HUDEP-2 (cell line): ENCODE results near the gene PXDN.

ENCODE experiments used
- DNase-seq, 76 experiments: peaks; one replicate each; lab custom pipeline; 2025; ENCODE audit not compliant: unreplicated experiment in 76 of 76; lab: John Stamatoyannopoulos, UW

PXDN gene

DNA sequence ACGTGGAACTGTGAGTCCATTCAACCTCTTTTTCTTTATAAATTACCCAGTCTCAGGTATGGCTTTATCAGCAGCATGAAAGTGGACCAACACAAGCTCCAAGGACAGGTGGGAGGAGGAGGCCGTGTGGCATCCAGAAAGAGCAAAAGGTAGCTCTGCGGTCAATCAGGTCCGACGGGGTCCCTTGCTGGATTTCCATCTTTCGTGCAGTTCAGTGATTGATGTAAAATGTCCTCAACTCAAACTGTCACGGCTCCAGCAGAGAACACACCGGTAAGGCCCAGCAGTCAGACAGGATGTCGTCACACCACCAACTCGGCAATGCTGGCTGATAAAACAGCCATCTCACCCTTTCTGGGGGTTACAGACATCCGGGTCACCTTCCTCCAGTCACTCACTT is 123.3 kb downstream of the PXDN start:
- DNase-seq: no peak

DNA sequence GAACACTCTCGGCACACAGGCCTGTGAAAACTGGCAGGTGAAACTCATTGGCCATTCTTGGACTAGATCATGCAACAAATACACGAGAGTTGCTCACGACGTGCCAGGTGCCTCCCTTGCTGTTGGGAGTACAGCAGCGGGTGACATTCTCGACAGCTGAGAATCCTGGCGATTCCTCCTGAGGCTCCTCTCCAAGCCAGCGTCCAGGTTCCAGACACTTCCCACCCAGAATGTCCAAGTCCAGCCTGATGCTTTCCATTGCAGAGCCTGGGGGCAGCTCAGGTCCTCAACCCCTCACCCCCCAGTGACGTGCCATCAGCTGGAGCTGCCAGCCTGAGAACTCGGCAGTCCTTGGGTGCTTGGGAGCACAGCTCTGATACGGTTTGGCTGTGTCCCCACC is 124.2 kb downstream of the PXDN start:
- DNase-seq: no peak

DNA sequence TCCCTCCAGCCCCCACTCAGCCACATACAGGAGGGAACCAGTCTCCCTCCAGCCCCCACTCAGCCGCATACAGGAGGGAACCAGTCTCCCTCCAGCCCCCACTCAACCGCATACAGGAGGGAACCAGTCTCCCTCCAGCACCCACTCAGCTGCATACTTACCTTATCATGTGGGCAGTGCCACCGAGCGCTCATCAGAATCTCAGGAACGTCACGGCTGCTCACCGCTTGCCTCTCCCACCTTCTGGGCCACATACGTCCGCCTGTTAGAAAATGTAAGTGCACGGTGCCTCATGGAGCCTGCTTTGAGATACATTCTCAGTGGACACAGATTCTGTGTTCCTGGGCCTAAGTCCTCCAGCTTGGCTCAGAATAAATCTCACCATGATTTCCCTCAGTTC is 124.8 kb downstream of the PXDN start:
- no peak for DNase-seq

DNA sequence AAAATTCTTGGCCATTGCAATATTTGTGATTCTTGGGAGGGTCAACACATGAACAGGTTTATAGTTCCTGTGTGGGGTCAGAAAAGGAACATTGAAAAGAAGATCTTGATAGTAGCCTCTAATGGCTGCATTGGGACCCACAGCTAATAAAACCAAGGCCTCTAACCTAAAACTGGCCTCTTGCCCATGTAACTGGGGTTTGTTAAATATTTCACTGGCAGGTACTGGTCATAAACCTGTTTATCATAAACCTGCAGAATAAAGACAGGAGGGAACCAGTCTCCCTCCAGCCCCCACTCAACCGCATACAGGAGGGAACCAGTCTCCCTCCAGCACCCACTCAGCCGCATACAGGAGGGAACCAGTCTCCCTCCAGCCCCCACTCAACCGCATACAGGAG is 125.3 kb downstream of the PXDN start:
- no peak for DNase-seq

DNA sequence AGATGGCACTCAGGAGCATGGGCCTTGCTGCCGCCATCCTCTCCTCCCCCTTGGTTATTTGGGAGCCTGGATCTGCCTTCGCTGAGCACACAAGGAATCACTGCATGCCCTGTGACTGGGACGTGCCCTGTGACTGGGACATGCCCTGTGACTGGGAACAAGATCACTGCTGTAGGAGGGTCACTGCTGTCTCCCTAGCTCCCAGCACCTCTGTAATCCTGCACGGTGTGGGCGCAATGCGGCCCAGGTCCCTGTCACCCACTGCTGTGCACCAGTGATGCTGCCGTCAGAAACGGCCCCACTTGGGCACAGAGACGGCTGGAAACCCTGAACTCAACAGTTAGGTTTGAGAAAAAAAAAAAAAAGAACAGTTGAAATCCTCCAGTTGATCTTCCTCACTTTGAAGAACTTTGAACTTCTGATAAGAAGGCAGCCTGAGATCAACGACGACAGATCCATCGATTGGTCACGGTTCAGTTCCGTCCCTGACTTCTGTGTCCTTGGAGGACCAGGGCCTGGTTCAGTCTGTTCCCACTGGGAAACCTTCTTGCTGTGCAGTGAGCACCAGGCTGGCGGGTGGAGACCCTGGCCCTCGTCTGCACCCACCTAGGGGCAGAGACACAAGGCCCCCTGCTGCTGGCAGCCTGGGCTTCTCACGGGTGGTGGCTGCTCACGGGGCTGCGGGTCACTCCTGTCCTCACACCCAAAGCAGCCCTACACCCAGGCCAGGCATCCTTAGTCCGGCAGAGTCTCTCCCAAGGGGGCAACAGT is 125.9 kb downstream of the PXDN start:
- DNase-seq: no peak

DNA sequence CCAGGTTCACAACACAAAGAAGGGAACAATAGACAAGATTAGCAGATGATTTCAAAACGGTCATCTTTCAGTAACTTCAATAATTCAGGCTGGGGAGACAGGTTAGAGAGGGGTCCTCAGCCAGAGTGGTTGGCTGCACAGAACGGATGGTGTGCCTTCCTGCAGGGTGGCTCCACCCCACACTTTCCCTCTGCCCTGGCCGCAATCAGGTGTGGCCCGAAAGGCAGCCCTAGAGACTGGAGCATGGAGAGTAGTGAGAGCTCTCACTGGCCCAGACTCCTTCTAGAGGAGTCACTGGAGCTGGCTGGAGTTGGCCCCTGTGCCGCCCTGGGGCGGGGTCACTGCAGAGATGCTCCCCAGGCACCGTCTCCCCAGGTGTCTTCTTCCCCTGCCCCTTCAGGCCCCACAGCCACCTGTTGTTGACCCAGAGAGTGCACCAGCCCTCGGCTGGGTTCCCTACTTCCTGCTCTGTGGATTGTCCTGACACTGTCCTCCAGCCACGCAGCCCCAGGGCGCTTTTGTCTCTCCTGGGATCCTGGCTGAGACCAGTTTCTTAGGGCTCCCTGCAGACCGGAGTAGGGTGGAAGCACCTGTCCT is 126.8 kb downstream of the PXDN start:
- no peak for DNase-seq

DNA sequence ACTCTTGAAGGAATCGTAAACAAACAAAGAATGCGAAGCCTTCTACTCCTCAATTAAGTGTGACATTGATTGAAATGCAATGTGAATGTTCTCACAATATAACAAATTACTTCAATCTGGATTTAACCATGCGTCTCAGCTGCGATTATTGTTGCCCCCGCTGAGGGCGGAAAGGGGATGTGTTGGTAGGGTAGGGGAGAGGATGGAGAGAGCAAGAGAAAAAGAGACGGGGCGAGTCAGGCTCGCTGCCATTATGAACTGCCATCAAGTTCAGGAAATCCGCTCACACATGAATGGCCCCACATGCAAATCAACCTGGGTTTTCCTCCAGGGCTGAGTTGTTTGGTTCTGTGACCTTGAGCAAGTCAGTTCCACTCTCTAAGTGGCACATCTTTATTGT is 129.8 kb downstream of the PXDN start:
- DNase-seq: no peak

DNA sequence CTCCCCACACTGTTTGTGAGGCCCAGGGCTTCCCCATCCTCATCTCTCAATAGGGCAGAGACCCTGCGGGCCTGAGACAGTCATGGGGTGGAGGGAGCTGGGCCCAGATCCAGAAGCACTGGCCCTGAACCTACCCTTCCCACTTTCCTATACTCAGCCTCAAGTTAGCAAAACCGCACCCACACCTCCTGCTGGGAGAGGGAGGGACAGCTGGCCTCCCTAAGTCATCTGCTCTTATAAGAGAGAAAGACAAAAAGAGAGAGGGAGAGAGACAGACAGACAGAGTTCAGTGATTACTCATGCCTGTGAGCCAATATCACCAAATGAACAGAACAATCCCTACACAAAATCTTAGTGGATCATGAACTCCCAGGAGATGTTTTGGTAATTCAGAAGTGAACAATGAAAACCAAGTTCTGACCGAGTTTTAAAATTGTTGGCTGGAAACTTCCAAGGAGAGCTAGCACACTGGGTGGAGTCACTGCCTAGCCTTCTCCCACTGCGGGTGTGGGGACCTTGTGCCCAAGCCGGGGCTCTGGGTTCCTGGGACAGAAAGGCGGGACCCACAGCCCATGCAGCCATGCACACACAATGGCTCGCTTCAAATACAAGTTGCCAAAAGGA is 130.5 kb downstream of the PXDN start:
- no peak for DNase-seq

DNA sequence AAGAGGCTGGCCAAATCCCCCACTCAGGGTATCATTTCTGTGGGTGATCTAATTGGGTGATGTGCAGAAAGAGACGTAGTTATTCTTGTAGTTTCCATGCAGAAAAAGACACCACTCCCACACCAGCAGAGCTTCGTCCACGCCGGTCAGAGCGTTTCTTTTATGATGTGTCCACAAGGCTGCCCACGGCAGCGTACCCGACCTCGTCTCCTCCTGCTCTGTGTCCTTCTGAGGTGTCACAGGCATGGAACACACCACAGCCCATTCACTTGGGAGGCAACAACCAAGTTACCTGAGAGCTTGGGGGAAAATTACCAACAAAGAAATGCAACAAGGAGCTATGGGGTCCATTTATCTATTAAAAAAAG is 131.3 kb downstream of the PXDN start:
- no peak for DNase-seq

DNA sequence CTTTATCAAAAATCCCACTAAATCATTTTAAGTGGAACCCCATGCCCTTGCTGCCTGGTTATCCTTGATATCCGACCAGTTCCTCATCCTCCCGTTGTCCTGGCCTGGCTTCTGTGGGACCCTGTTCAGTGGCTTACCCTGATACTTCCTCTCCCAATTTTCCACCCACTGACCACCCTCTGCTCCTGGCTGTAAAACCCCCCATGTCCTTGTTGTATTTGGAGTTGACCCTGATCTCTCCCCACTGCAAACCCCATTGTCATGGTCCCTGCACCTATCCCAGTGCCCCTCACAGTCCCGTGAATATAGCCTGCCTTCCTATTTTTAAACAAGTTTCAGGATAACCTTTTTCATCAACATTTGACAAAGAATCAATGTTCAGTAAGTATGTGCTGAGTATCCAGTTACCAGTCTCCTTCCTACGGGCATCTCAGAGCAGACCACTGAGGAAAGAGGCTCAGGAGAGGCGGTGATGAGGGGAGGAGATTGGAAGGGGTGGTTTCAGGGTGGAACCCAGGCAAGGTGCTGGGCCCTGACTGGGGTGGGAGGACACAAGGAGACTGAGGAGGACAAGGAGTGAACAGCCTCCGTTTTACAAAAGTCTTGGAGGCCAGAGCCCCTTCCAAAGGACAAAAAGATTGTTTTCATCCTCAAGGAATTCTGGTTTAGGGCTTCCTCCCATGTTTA is 131.8 kb downstream of the PXDN start:
- no peak for DNase-seq

DNA sequence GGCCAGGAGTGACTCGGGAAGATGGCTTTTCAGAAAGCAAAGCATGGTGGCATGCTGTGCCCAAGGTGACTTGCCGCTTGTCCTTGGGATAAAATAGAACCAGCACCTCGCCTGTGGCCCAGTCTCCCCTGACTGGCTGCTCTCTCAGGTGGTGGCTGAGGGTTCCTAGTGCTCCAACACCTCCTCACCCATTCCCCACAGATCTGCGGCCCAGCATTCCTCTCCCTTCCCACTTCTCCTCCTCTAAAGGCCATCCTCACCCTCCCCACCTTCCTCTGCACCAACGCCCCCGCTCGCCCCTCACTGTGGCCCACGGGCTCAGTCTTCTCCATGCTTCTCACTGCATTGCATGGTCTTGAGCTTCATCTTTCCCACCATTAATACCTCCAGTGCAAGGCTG is 132.4 kb downstream of the PXDN start:
- DNase-seq: no peak

DNA sequence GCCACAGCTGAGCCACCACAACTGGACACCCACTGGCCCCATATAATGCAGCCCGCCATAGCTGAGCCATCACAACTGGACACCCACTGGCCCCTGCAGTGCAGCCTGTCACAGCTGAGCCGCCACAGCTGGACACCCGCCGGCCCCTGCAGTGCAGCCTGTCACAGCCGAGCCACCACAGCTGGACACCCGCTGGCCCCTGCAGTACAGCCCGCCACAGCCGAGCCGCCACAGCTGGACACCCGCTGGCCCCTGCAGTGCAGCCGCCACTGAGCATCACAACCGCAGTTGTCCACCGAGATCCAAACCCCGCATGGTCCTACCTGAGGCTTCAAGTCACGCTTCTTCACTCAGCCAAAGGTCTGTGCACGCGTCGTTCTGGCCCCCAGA is 134.2 kb downstream of the PXDN start:
- no peak for DNase-seq

DNA sequence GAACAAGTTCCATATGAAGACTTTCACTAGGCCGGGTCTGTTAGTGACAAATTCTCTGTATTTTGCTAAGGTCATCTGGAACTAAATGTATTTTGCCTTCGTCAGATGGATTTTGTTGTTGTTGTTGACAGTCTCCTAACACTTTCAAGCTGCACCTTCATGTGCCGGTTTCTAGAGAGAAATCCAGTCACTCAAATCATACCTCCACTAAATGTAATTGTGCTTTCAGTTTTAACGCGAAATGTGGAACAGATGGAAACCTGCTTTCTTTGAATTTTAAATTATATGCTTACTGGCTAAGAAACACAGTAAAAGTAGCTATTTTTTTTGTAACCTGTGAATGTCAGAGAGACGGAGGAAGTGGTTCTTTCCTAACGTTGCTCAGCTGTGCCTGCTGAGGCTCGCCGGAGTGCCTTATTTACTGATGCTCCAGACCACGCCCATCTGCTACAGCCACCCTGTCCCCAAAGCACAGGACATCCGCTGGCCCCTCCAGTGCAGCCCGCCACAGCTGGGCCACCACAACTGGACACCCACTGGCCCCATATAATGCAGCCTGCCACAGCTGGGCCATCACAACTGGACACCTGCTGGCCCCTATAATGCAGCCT is 134.7 kb downstream of the PXDN start:
- no peak for DNase-seq

DNA sequence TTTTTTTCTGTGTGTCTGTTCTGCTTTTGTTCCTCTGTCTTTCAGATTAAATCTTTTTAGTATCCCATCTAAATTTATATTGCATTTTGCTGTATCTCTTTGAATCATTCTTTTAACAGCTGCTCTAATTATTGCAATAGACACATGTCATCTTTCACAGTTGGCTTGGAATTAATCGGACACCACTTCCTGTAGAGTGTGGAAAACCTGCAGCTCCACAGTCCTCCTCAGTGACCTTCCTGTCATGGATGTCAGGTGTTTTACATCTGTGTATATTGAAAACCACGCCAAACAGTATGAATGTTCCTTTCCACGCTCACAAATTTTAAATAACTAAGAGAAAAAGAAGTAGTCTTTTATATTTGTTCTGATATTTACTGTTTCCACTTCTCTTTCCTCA is 135.3 kb downstream of the PXDN start:
- DNase-seq: no peak

DNA sequence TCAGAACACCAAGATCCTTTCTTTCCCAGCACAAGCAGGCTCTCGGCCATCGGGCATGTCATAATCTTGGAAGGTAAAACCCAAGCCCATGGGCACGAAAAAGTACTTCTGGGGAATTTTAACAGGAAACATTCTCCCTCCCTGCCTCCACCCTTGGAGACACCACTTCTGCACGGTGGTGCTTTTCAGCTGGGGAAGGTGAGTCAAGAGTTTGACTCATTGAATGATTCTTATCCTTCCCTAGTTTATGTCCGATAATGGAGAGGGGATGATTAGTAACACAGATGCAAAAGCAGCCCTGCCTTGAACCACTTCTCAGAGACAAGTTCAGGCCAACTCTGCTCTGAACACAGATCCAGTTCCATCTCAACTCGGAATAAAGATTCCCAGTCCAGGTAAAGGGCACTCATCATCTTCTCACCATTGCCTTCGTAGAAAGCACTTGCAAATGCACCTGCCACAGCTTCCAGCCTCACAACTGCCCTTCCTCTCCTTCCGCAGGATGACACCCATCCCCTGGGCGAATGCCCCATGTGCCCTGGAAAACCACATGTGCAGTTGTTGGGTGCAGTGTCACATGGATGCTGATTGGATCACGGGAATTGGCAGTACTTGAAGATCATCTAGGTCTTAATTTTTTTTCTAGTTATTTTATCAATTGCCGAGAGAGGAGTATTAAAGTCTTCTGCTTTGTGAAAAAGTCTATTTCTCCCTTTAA is 136.2 kb downstream of the PXDN start:
- no peak for DNase-seq

DNA sequence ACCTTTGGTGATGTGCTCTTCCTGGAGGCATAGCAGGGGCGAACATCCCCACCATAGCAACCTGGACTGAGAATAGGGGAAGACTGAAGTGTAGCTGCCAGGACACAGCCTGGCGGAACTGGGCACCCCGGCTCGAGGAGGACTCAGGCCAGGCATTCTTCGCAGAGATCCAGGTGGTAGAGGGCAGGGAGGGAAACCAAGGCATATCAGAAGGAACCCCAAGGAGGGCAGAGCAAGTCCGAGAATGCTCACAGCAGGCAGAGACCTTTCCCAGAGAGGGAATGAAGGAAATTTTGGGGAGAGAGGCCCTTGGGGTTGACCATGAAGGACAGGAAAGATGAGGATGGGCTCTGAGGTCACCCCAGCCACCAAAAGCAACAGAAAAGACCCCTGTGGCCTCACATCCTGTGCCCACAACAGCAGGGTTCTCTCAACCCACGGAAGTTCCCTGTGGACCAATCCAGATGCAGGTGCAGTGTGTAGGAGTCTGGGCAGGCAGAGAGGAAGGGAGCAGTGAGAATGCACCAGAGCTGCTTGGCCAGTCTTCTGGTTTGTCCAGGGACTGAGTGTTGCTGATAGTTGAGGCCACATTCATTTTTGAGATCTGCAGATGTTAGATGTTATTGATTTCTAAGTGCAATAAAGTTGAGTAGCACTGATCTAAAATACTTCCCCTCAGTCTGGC is 136.9 kb downstream of the PXDN start:
- DNase-seq: no peak

DNA sequence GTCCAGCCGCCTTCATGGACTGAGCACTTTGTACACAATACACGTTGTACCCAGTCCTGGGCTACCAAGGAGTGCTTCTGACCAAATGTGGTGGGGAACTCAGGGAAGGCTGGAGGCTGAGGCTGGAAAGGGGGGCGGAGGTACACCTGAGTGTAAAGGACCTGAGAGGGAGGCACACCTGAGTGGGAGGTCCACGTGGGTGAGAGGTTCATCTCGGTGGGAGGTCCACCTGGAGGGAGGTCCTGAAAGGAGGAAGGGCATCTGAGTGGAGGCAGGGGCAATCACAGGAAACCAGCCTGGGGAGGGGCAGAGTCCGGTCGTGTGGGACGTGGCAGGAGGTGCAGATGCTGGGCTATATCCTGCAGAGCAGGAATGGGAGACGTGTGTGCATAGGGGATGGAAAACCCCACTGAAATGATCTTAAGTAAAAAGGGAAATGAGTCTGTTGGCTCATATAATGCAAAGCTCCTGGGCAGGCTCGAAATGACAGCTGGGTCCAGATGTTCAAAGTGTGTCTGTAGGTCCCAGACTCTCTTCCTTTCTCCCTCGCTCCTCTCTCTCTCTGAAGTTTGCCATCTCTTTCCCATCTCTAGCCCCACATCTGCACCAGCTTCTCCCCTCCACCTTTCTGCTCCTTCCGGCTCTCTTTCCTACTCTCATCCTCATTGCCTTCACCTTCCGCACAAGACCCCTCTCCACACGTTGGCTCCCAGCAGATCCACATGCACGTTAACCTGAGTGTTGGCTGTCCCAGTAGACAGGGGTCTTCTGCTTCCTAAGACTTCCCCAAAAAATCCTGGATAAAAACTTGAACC is 137.7 kb downstream of the PXDN start:
- no peak for DNase-seq

DNA sequence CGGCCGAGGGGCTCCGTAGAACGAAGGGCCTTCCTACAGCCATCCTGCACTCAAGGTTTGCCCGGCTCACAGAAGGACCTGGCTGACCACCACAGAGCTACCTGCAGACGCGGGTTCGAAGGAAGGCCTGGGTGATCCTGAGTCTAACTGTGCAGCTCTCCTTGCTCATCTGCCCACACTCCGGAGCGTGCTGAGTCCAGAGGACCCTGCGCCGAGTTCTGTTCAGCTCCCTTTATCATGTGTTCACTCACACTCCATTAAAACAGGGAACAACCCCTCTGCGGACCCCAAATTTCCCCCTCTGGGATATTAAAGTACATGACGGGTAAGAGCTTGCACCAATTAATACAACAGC is 138.3 kb downstream of the PXDN start:
- no peak for DNase-seq
